Endometrial microvascular endothelial cells (primary cell): ENCODE measurements around the gene LRRC74A. TPM values are rescaled to one million over a fixed set of nuclear protein-coding genes. Genes with fewer than 3 reads are reported as not detected.

Source experiments
- in situ Hi-C: cut with HindIII; loops from 2 replicates; pipeline ENCODE4 v1.10.0; 2017; ENCODE audit warnings: low sequenced_read_pairs, low pct_unique_long_range_greater_than_20kb; ENCODE audit errors: inconsistent ontology term
- total RNA-seq: library from RNA; depleted of rRNA; stranded (reverse); fragments of >200 nt; gene quantifications from one replicate; pipeline ENCODE4 v1.2.3, GENCODE V29; 2015; ENCODE audit errors: inconsistent ontology term

Gene LRRC74A
- total RNA-seq, 1 donor from 2014 or later = not detected

DNA sequence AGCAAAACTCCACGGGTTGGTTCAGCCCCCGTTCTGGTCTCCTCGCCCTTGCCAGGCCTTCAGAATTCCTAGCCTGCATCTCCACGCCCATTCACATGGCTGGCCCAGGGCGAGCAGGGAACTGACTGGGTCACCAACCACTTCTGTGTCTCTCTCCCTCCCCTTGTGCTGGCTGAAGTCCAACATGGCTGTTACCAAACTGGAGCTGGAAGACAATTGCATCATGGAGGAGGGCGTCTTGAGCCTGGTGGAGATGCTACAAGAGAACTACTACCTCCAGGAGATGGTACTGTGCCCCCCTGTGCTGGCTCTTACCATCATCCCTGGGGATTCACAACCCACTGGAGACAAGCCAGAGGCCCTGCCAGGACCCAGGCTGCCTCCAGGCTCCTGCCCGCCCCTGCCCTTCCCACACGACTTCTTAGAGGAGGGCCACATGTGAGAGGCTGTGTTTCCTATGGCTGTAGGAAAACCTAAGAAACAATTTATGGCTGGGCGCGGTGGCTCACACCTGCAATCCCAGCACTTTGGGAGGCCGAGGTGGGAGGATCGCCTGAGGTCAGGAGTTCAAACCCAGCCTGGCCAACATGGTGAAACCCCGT lies 9.9 kb downstream of the LRRC74A start:
- in situ Hi-C loops = no loop called here

DNA sequence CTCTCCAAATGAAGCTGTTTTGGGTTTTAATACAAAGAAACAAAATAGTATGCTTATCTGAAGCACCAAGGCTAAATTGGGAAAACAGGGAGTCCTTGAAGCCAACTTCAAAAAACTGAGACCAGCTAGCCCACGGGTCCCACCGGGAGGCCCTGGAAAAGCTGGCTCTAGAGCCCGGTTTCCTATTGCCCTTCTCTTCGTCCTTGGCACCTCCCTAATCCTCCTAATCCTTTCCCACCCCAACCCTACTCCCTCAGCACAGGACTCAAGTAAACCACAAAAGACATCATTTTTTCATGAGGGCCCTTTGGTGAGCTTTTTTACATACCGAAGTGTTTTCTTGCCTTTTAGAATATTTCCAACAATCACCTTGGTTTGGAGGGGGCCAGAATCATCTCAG lies 11.3 kb downstream of the LRRC74A start:
- in situ Hi-C loops = no loop called here

DNA sequence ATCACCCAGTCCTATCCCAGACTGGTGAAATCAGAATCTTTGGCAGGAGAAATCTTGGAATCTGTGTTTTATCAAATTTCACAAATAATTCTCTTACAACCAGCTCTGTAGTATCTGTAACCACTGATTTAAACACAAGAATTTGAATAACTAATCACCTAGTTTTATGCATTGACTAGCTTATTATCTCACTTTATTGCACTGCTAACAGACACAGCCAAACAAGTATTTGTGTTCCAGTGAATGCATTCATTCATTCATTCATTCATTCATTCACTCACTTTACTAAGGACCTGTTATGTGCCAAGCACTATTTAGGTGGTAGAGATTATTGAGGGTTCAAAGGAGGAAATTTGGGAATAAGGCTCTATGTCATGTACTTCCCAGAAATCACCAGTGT lies 16.2 kb downstream of the LRRC74A start:
- in situ Hi-C loops = no loop called here

DNA sequence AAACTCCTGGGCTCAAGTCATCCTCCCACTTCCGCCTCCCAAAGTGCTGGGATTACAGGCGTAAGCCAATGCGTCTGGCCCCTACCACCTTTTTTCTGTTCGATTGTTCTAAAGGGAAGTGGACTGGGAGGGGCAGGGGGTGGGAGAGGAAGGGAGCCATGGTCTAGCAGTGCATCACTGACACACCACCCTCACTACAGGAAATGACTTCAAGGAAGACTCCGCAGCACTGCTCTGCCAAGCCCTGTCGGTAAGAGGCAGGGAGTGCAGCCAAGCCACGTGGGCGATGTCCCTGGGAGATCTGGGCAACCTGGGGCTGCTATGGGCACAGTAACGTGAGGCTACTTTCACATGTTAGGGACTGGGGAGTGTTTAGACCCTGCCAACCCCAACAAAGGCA lies 18.0 kb downstream of the LRRC74A start:
- in situ Hi-C loops = no loop called here

DNA sequence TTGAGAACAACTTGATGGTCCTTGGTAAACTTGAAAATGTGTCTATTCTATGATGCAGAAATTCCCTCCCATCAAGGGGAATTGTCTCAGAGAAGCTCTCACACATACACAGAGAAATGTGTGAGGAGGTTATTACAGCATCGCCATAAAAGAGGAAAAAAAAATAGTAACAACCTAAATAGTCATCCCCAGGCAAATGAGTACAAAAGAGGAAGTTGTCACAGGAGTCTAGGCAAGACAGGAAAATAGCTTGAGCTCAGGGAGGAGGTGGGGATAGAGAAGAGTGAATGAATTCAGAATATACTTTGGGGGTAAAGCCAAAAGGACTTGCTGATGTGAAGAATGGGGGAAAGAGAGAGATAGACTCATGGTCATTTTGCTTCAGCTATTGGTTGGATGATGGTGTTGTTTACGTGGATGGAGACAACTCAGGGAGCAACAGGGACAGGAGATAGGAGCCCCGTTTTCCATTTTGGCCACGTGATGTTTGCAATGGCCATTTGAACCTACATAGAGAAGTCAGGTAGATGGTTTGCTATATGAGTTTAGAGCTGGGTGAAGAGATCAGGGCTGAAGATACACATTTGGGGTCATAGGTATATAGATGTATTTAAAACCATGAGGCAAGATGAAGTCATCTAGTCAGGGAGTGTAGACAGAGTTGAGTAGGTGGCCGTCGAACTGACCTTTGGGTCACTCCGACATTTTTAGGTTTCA lies 20.3 kb downstream of the LRRC74A start:
- in situ Hi-C loops = no loop called here

DNA sequence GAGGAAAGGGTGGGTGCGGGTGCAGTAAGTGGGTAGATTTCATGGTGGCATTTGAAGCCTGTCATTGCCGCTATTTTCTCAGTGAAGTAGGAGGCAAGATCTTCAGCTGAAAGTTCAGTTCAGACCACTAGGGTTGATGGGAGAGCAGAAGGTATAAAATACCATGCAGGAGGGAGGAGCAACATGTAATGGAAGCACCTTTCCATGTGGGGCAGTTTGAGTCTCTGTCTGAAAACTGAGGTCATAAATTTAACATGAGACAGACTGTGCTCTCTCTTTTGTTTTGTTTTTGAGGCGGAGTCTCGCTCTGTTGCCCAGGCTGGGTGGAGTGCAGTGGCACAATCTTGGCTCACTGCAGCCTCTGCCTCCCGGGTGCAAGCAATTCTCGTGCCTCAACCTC lies 22.7 kb downstream of the LRRC74A start:
- in situ Hi-C loops = no loop called here

DNA sequence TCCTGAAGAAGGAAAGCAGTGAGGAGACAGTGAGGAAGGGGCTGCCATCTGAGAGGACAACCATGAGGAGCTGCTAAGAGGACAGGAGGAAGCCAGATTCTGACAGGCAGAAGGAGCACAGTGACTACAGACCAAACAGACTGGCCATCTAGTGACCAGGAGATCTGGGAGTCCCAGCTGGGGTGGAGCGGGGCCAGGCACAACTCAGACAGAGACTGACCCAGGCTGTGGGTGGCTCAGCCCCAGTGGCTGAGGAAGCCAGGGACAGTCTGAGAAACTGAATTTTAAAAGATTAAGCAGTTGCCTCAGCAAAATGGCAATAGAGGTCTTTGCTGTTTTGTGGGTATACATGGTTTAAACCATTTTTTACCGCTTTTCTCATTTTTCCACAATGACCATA lies 28.9 kb downstream of the LRRC74A start:
- in situ Hi-C loops = no loop called here

DNA sequence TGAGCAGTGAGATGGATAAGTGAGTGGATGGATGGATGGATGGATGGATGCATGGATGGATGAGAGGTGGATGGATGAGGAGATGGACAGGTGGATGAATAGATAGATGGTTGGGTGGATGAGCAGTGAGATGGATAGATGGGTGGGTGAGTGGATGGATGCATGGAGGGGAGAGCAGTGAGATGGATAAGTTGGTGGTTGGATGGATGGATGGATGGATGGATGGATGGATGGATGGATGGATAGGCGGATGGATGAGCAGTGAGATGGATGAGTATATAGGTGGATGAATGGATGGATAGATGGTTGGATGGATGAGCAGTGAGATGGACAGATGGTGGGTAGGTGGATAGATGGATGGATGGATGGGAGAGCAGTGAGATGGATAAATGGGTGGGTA lies 30.6 kb downstream of the LRRC74A start:
- in situ Hi-C loops = no loop called here

DNA sequence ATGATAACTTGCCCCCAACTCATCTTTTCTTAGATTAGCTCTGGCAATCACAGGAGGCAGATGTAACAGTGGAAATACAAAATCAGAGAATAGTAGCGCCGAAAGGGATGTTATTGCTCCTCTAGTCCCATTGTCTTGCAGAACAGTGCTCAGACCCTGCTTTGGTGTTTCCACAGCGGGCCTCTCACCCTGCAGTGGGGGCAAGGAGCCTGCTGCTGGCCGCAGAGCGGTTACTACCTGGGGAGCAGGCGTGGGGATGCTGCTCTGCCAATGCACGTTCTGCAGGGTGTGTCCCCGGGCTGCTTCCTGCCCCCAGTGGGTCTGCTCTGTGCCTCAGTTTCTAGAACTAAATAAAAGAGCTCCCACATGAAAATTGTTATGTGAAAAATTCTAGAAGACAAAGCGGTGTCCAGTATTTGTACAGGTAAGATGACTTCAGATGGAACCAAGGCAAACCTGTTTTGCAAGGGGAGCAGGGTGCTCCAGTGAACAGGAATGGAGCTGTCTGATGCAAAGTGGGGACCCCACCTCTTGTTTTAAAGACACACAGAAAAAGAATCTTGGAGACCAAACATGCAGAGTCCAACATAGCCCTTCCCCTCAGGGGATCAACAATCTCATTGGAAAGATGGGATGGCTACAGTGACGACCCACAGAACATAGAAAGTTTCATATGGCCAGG lies 35.5 kb downstream of the LRRC74A start:
- in situ Hi-C loops = no loop called here

DNA sequence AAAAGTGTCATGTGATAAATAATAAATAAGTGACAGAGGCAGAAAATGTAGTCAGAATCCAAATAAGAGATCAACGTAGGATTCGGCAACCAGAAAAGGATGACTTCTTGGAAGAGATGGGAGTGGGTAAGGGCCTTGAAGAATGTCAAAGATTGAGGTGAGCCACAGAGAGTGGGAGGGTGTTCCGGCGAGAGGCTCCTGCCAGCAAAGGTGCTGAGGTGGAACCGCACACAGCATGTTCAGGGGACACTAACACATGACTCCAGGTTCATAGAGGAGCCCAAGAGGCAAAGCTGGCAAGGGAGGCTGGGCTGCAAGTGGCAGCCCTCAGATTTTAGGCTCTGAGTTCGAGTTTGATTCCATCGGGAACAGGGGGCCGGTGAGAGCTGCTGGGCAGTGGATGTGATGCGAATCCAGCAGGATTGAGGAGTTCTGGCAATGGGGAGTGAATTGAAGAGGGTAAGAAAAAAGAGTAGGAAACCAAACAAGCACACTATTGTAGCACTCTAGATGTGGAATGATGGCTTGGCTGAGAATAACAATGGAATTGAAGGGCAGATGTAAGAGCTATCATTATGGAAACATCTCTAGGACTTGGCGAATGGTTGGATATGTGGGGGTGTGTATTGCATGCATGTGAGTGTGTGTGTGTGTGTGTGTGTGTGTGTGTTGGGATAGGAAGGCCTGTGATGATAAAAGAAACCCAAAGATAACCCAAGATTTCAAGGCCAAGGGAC lies 36.5 kb downstream of the LRRC74A start:
- in situ Hi-C loops = no loop called here

DNA sequence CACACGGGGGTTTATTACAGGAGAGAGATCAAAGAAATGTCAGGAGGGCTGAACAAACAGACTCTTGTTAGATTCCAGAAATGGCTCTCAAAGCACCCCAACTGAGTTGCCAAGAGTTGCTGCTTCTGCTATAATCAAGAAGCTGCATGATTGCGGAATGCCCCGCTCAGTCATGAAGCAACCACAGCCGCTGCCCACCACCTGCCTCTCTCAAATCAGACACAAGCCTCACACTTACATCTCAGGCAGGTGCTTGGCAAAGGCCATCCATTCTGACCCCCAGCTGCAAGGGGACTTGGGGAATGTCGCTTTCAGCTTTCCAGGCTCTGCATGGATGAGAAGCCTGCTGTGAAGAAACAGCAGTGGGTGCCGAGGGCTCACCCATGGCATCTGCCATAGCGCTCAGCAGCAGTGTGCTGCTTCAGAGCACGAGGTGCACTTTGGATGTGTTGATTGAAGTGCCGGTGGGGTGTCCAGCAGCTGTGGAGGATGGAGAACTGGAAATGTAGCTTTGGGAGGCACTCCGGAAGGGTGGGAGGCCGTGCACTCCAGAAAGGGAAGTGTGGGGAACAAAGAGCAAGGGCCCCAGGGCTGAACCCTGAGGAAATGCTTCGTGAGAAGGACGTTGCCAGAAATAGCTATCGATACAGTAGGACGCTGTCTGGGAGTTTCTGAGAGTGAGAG lies 37.7 kb downstream of the LRRC74A start:
- in situ Hi-C loops = no loop called here

DNA sequence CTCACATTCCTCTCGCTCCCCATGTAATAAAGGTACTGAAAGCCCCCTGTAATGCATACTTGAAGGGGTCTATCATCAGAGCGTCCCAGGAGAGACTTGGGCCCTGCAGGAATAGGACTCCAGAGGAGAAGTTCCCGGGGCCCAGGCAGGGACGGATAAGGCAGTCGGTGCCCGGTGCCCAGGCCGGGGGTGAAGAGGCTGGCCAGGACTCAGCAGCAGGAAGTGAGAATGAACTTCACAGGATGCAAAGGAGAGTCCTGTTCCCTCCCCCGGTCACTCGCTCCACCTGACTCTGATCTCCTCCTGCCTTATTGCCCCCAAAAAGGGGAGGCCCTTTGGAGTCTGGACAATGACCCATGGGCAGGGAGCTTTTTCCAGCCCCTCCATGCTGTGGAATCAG lies 40.2 kb downstream of the LRRC74A start:
- in situ Hi-C loops = no loop called here

DNA sequence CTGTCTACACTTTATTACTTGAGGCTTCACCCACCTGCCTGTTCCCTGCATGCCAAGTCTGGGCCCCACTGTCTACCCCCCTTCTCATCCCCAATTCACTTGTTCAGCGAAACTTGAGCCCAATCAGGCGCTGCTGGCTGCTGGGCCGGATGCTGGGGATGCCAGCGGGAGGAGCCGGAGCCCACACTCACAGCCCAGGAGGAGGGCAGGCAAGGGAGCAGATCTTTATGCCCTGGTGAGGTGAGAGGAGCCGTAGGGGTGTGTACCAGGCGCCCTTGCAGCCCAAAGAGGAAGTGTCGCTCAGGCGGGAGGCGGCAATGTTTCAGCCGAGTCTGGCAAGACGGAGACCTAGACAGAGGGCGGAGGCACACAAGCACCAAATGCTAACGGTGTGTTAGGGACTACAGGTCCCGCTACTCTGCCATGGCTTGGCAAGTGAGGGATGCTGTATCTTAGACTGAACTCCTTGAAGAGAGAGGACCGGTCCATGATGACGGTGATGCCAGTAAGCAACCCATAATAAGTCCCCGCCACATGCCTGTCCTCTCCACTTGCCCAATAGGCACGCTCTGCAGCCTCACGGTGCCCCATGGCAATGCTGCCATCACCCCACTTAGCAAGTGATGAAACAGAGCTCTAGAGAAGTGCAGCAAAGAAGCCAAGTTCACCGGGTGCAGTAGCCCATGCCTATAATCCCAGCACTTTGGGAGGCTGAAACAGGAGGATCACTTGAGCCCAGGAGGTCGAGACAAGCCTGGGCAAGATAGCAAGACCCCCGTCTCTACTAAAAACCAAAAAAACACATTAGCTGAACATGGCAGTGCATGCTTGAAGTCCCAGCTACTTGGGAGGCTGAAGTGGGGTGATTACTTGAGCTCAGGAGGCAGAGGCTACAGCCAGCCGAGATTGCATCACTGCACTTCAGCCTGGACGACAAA lies 41.6 kb downstream of the LRRC74A start:
- in situ Hi-C loops = no loop called here

DNA sequence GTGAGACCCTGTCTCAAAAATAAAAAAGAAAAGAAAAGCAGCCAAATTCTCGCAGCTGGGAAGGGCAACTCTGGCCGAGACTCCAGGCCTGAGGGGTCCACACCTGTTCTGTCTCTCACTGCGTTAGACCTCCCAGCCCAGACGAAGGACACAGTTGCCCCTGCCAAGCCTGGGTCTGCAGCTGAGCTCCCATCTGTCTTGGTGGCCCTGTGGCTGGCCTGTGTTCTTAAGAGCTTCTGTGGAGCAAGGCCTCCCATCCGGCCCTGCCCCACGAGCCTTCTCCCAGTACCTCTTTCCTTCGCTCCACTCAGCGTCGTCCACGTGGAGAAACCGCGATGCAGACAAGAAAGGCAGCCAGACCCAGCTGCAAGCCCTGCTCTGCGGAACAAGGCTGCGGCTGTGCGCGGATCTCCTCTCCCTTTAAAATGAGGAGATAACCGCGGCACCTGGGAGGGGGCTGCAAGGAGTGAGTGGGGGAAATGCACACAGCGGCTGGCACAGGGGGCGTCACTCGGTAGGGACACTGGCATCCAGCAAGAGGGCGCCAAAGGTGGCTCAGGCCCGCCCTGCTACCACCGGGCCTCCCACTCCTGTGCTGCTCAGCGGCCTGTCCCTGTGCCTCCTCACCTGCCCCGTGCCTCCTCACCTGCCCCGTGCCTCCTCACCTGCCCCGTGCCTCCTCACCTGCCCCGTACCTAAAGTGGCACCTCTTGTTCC lies 42.4 kb downstream of the LRRC74A start:
- in situ Hi-C loops = no loop called here

DNA sequence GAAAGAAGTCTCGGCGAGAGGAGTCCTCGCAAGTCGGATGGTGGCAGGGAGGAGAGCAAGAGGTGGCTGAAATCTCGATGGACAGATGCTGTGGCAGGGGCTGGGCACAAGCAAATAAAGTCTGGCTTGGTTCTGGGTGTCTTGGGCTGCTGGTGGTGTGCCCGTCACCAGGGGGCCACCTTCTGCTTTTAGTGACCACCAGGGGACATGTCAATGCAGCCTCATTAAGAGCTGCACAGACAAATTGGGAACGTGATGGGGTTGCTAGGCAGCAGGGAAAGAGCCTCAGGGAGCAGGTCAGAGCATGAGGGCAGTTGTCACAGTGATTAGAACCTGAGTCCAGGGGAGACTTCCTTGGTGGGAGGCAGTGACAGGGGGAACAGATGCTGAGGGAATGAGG lies 44.0 kb downstream of the LRRC74A start:
- in situ Hi-C loops = no loop called here

DNA sequence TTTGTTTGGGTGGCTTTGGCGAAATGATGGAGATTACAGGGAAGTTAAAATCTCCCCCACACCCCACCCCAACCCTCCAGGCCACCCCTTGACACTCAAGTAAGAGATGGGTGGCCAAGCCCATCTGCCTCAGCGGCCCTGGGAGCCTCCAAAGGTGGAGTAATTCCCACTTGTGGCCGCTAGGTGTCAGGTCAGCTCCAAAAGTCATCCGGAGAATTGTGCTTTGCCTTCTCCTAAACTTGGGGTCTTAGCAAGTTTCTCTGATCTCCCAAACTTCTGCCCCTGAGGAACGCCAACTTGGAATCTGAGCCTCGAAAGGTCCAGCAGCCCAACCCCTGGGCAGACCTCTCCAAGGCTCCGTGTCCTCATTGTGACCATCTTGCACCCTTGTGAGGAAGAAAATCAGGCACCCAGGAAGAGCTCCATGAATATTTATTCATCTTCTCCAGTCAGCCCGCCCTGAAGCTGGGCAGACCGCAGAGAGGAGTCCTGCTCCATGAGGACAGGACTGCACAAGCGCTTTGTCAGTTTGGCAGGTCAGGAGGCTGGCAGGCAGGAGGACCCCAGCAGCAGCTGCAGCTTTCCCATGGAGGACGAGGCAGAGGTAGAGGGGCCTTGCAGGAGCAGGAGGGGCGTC lies 46.7 kb downstream of the LRRC74A start:
- in situ Hi-C loops = no loop called here

DNA sequence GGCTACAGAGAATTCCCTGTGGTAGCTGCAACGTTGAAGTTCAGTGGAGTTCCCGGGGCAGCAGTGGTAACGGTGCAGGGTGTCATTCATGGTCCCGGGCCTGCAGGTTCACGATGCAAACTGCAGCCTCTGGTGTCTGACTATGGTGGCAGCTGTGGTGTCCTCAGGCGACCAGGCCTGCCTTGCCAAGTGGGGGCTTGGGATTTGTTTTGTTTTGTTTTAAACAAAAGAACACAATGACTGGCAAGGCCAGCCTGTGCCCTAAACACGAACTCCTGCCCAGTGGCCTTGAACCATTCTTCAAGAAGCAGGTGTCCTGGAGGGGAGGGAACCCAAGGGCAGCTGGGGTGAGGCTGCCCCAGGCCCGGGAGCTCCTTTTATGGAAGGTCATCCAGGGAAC lies 48.5 kb downstream of the LRRC74A start:
- in situ Hi-C loops = loop anchor here (25.0 kb wide), 1 partner anchor 213 kb away; the partner anchor contains the start of gene CIPC
